Hypothalamus (tissue), 51 donors: ENCODE results near the gene DPH6.
"Not testable (repeated sequence)": the region's sequence is repeated elsewhere in the genome, so short reads cannot be mapped to it uniquely, and the experiment has no call there.

Experiments used
- DNase-seq, 51 donors: peaks; one replicate each; lab custom pipeline; 2025; lab: John Stamatoyannopoulos, UW

The DPH6 gene

GRCh38 chr15:35442742-35443141 is 103.2 kb downstream of the DPH6 start:
- DNase-seq: no peak

GRCh38 chr15:35441279-35441678 is 104.7 kb downstream of the DPH6 start:
- not testable (repeated sequence) for DNase-seq

- no peak for DNase-seq
Observed at GRCh38 chr15:35440265-35440664, 105.7 kb downstream of the DPH6 start.

GRCh38 chr15:35439291-35439690 is 106.7 kb downstream of the DPH6 start:
- no peak for DNase-seq

GRCh38 chr15:35437157-35437556 is 108.8 kb downstream of the DPH6 start:
- no peak for DNase-seq

- DNase-seq: no peak
Observed at GRCh38 chr15:35436422-35436821, 109.5 kb downstream of the DPH6 start.

- DNase-seq: no peak
Observed at GRCh38 chr15:35431281-35431680, 114.7 kb downstream of the DPH6 start.

GRCh38 chr15:35430301-35430700 is 115.7 kb downstream of the DPH6 start:
- DNase-seq: no peak

GRCh38 chr15:35427496-35427895 is 118.5 kb downstream of the DPH6 start:
- no peak for DNase-seq

- DNase-seq: no peak
Observed at GRCh38 chr15:35427091-35427490, 118.9 kb downstream of the DPH6 start.

GRCh38 chr15:35410775-35411174 is 135.2 kb downstream of the DPH6 start:
- DNase-seq: no peak

GRCh38 chr15:35399901-35400300 is 146.1 kb downstream of the DPH6 start:
- DNase-seq: no peak

GRCh38 chr15:35397027-35397426 is 148.9 kb downstream of the DPH6 start:
- DNase-seq: no peak

- DNase-seq: no peak
Observed at GRCh38 chr15:35394416-35394815, 151.5 kb downstream of the DPH6 start.

- no peak for DNase-seq
Observed at GRCh38 chr15:35393398-35393797, 152.6 kb downstream of the DPH6 start.

GRCh38 chr15:35391408-35391984 is 154.5 kb downstream of the DPH6 start:
- not testable (repeated sequence) for DNase-seq

GRCh38 chr15:35383506-35383905 is 162.5 kb downstream of the DPH6 start:
- DNase-seq: no peak

GRCh38 chr15:35381328-35381727 is 164.6 kb downstream of the DPH6 start:
- DNase-seq: no peak

- DNase-seq: no peak
Observed at GRCh38 chr15:35379972-35380371, 166.0 kb downstream of the DPH6 start.

- DNase-seq: not testable (repeated sequence)
Observed at GRCh38 chr15:35378454-35378853, 167.5 kb downstream of the DPH6 start.

- DNase-seq: no peak
Observed at GRCh38 chr15:35376707-35377106, 169.3 kb downstream of the DPH6 start.

- DNase-seq: no peak
Observed at GRCh38 chr15:35374661-35375060, 171.3 kb downstream of the DPH6 start.

GRCh38 chr15:35362195-35362829 is 183.7 kb downstream of the DPH6 start:
- DNase-seq: no peak
